Measurements from ENCODE around the gene INSYN1.

Gene INSYN1

DNA sequence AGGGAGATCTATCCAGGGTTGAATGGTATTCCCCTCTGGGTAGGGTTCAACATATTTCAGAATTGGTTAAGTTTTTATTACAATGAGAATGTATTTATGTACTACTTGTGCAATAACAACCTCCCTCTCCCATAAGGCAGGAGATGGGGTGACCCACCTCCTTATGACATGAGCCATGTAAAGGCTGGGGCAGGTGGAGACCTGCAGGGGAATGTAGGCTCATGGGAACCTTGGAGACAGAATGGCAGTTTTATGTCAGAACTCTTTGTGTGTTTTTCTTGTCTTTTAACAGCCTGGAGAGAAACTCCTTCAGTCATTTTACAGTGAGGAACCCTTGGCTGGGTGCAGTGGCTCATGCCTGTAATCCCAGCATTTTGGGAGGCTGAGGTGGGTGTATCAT is 24.6 kb upstream of the INSYN1 start:
- DNase-seq (ENCODE audit: low read depth in 3 of 3) = no peak

DNA sequence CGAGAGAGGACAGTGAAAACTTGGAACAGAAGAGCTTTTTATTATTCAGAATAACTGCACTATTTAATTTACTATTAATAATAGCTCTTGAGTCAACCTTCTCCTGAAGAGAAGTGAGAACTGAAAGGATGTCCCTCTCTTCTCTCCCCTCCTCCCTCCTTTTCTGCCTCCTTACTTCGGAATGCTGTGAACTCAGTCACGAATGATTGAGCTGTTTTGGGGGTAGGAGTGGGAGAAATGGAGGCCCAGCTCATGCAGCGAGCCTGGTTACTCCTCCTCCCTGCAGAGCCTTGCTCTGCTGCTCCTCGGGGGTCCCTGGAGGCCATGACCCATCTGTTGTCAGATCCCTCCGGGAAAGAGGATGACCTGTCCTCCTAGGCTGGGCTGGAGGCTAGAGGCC is 20.3 kb upstream of the INSYN1 start:
- DNase-seq (ENCODE audit: low read depth in 3 of 3) = no peak

DNA sequence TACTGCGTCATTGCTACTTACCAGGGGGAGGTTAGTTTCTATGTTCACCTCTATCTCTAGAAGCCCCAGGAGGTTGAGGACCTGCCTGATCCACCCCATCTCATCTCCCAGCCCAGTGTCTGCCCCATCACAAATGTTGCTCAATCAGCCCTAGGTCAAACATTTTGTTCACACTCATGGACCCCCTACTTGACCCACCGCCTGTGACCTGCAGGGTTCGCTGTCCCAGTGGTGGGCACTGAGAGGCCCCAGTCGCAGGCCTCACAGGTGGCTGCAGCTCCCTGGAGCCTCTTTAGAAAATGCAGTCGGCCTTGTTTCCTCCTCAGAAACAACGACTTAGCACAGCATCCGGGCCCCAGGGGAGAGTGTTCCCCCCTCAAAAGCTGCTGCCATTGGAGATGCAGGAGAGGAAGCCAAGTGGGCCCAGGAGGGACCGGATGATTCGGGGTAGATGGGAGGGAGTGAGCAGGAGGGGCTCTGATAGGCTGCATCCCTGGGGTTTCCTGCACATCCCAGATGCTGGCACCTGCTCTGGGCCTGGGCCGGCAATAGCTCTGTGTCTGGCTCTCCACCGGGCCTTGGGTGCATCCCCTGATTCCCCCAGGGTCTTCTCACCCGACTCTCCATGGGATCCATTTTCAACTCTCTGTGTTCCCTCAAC is 18.4 kb upstream of the INSYN1 start:
- no peak for DNase-seq (ENCODE audit: low read depth in 3 of 3)

GRCh38 chr15:73770050-73770449 is 16.9 kb upstream of the INSYN1 start:
- no peak for DNase-seq (ENCODE audit: low read depth in 3 of 3)

DNA sequence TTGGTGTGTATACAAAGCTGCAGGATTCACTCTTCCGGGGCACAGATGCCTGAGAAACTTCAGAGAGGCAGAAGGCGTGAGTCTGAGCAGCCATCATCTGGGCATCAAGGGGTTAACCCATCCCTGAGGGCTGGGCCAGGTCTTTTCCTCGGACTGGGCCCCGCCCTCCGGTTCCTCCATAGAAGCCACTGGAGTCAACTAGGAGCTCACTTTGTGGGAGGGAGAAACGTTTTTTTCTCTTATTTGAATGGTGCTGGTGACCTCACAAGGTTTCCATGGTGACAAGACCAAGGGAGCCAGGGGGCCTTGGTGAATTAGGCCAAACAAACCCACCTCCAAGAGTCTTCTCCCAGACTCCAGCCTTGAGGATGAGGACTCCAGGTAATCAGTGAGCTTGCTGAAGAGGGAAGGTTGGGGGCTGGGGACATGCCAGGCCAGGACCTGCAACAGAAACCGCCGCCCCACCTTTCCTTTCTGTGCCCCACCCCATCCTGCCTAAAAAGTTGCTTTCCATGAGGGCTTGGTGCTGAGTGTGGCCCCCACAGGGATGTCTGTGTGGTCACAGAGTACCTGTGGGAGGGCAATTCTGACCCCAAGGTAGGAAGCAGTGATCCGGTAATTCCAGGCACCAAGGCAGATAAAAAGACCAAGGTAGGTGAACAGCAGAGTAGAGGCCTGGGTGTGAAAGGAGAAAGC is 14.8 kb upstream of the INSYN1 start:
- no peak for DNase-seq (ENCODE audit: low read depth in 3 of 3)

GRCh38 chr15:73766598-73766997 is 13.4 kb upstream of the INSYN1 start:
- DNase-seq (ENCODE audit: low read depth in 3 of 3) = no peak

GRCh38 chr15:73765778-73766177 is 12.6 kb upstream of the INSYN1 start:
- no peak for DNase-seq (ENCODE audit: low read depth in 3 of 3)

GRCh38 chr15:73763931-73764330 is 10.8 kb upstream of the INSYN1 start:
- DNase-seq (ENCODE audit: low read depth in 3 of 3) = no peak

GRCh38 chr15:73760330-73761329 is 7.5 kb upstream of the INSYN1 start:
- DNase-seq (ENCODE audit: low read depth in 3 of 3) = no peak

- DNase-seq (ENCODE audit: low read depth in 3 of 3) = no peak
These were observed 5.3 kb upstream of the INSYN1 start for GRCh38 chr15:73758461-73758860.

- no peak for DNase-seq (ENCODE audit: low read depth in 3 of 3)
These were observed 4.4 kb upstream of the INSYN1 start for GRCh38 chr15:73757571-73757970.

DNA sequence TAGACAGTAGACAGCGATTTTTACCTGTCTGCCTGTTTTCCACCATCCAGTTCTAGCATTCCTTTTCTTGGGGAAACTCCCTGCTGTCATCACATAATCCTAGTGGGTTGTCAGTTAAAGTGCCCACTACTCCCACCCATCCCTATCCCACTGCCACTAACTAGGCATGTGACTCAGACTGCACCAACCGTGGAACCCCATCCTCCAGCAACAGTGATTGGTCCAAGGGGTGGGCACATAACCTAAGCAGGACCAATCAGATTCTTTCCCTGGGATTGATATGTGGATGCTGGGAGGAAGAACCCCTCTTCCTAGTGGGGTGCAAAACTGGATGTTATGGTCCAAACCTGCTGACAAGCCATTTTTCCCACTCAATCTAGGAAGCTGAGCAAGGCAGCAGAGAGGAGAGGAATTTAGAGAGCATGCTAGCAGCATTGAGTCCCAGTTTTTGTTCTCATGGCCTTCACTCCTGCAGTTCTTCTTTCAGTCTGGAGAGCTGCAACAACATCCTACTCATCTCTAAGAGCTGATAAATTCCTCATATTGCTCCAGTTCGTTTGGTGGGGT is 3.9 kb upstream of the INSYN1 start:
- no peak for DNase-seq (ENCODE audit: low read depth in 3 of 3)

GRCh38 chr15:73756390-73756789 is 3.2 kb upstream of the INSYN1 start:
- no peak for DNase-seq (ENCODE audit: low read depth in 3 of 3)

GRCh38 chr15:73755946-73756345 is 2.8 kb upstream of the INSYN1 start:
- DNase-seq (ENCODE audit: low read depth in 3 of 3) = no peak

DNA sequence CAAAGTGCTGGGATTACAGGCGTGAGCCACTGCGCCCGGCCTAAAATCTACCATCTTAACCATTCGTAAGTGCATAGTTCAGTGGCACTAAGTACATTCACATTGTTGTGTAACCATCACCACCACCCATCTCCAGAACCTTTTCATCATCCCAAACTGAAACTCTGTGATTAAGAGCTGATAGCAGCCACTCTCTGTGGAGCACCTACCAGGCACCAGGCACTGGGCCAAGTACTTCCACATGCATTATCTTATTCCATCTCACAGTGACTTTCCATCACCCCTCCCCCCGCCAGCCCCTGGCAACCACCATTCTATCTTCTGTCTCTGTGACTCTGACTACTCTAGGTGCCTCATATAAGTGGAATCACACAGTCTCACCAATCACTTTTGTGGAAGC is 2.3 kb upstream of the INSYN1 start:
- DNase-seq (ENCODE audit: low read depth in 3 of 3) = no peak

GRCh38 chr15:73754461-73754860 is 1.3 kb upstream of the INSYN1 start:
- DNase-seq (ENCODE audit: low read depth in 3 of 3) = no peak

DNA sequence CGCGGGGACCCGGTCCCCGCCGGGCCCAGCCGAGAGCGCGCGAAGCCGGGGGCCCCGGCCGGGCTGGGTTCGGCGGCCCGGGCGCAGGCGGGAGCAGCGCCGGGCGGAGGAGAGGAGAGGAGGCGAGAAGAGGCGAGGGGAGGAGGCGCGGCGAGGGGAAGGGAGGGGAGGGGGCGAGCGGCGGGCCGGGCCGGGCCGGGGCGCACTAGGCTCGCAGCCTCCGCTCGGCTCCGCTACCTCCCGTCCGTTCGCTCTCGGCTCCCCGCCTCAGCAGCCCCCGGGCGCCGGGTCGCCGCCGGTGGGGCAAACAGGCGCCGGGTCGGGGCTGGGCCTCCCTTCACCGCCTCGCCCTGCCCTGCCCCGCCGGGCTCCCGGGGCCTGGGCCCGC is 351 bp downstream of the INSYN1 start:
- DNase-seq (ENCODE audit: low read depth in 3 of 3) = no peak

GRCh38 chr15:73751899-73752805 is 999 bp downstream of the INSYN1 start:
- DNase-seq (ENCODE audit: low read depth in 3 of 3) = no peak

DNA sequence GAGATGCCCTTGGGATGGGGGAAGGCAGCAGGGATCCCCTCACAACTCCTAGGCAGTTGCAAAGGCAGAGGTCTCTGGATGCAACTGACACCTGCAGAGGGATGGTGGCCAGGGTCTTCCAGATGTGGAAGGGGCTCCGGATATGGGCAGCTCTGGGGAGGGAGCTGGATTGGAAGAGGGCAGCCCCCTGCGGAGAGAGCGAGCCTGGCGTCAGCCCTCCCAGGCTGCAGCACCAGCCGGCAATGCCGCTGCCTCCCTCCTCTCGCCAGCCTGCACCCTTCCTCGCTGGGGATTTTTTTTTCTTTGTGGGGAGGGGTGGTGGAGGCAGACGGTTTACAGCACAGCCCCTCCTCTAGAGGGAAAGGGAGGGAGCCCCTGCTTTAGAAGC is 1.6 kb downstream of the INSYN1 start:
- no peak for DNase-seq (ENCODE audit: low read depth in 3 of 3)

DNA sequence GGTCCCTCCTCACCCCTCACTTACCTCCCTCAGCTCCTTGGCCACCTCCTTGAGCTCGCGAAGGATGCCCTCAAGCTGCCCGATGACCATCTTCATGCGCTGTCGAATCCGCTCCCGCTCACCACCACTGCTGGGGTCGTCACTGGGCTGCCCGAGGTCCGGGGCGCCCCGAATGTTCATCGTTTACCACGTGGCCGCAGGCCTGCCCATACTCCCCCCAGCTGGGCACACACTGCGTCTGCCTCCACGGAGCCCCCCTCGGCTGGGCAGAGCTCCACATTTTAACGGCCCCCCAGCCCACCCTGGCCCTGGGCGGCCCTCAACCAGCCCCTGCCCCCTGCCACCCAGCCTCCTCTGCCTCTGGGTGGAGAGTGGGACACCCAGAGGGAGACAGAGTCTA is 2.2 kb downstream of the INSYN1 start:
- no peak for DNase-seq (ENCODE audit: low read depth in 3 of 3)

DNA sequence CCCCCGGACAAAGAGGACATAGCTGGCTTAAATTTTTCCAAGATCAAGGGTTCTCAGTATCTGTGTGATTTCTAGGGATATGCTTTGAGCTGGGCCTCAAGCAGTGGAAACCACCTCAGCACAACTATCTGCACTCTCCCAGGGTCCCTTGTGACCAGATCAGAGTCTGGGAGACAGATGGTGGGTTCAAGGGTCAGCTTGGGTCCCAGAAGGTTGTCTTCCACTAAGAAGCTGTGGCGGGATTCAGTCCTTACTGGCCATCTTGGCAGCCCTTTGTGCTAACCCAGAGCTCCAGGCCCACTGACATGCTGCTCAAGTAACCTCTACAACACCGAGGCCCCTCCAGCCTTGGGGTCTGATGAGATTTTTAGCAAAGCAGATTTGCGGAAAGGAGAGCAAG is 2.7 kb downstream of the INSYN1 start:
- DNase-seq (ENCODE audit: low read depth in 3 of 3) = no peak
